Erythroblast (primary cell): ENCODE results near the gene R3HDM4.

Experiments used
- GATA1 ChIP-seq: IDR thresholded peaks from 2 replicates; pipeline ENCODE4 v1.6.1; 2011; ENCODE audit warnings: low read depth, mild to moderate bottlenecking, control low read depth, low read length, moderate library complexity
- POLR2A ChIP-seq: IDR thresholded peaks from 2 replicates; pipeline ENCODE4 v1.6.1; 2011; ENCODE audit warnings: mild to moderate bottlenecking, low read length

DNA sequence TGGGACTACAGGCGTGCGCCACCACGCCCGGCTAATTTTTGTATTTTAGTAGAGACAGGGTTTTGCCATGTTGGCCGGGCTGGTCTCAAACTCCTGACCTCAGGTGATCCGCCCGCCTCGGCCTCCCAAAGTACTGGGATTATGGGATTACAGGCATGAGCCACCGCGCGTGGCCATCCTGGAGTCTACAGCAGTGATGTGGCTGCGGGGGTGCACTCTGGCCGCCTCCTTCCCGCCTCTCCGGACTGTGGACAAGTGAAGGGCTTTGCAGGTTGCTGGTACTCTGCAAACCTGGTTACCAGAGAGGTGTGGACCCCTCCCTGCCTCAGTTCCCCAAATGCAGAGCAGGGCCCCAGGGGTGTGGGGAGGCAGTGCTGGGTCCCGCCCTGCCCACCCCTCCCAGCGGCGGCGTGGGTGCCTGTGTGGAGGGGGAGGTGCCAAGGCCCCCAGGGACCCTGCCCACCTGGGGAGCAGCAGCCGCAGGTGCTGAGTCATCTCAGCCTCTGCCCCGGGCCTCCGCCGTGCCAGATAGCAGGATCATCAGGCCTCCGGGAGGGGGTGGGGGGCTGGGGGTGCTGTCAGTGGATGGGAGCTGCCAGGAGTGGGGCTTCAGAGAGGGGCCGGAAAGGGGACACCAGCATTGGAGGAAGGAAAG lies 36.0 kb upstream of the R3HDM4 start:
- no peak for TF ChIP-seq POLR2A
- TF ChIP-seq GATA1 = no peak
